Epithelial cell of prostate (primary cell): Measurements from ENCODE around the gene NCAPH2.

ENCODE experiments used
- DNase-seq: peaks from one replicate; pipeline ENCODE4 v3.0.0-alpha.2; 2011; ENCODE audit warnings: low read depth, low spot score
- H3K27ac ChIP-seq: fragments of 450-650 bp; 2 replicates; pipeline ENCODE4 v1.5.1; 2017; ENCODE audit warnings: mild to moderate bottlenecking

The NCAPH2 gene

DNA sequence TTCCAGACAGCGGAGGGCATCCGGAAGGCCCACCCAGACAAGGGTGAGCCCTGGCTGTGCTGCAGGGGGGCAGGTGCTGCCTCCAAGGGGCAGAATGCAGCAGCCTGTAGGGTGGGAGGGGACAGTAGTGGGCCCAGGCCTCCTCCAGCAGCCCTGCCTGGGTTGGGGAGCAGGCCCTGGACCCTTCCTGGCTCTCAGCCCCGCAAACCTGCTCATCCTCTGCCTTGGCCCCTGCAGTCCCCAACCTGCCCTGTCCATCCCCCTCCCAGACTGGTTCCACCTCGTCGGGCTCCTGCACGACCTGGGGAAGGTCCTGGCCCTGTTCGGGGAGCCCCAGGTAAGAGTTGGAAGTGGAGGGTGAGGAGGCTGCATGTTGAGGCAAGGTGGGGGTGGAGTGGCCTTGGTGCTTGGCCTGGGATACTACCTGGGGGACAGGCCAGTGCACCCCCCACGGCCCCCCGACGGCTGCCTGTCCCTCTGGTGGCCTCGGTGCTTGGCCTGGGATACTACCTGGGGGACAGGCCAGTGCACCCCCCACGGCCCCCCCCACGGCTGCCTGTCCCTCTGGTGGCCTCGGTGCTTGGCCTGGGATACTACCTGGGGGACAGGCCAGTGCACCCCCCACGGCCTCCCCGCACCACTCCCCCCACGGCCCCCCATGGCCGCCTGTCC, 19.9 kb upstream of the NCAPH2 start:
- no peak for DNase-seq
- H3K27ac ChIP-seq, result no peak overlapping the region

DNA sequence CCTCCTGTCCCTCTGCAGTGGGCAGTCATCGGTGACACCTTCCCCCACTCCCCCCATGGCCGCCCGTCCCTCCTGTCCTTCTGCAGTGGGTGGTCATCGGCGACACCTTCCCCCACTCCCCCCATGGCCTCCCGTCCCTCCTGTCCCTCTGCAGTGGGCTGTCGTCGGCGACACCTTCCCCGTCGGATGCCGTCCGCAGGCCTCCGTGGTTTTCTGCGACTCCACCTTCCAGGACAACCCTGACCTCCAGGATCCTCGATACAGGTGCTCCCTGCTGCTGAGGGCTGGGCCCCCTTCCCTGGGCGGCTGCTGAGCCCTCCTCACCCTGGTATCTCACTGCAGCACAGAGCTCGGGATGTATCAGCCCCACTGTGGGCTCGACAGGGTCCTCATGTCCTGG, 19.1 kb upstream of the NCAPH2 start:
- no peak for DNase-seq
- no peak overlapping the region for H3K27ac ChIP-seq

DNA sequence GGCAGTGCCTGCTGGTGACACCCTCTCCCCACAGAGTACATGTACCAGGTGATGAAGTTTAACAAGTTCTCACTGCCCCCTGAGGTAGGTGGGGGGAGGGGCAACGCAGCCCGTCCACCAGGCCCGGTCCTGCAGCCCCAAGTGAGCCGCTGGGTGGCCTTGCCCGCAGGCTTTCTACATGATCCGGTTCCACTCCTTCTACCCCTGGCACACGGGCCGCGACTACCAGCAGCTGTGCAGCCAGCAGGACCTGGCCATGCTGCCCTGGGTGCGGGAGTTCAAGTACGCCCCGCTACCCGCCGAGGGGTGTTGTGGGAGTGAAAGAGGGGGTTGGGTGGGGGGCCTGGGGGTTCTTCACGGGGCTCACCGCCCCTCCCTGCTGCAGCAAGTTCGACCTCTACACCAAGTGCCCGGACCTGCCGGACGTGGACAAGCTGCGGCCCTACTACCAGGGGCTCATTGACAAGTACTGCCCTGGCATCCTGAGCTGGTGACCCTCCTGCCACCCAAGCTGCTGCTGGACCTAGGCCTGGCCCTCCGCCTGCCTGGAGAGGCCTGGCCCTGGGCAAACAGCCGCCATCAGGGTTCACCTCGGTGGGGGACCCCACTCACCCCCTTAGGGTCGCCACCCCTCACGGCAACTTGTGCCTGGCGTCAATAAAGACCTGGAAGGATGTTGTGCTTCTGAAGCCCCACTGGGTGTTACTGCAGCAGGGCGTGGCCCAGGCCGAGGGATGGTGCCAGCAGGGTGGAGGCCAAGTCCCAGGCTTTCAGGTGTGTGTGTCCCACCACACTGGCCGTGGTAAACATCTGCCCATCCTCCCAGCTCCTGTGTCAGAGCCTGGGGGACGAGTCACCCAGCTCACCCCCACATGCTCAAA, 18.4 kb upstream of the NCAPH2 start:
- DNase-seq, result no peak
- H3K27ac ChIP-seq, result no peak overlapping the region

DNA sequence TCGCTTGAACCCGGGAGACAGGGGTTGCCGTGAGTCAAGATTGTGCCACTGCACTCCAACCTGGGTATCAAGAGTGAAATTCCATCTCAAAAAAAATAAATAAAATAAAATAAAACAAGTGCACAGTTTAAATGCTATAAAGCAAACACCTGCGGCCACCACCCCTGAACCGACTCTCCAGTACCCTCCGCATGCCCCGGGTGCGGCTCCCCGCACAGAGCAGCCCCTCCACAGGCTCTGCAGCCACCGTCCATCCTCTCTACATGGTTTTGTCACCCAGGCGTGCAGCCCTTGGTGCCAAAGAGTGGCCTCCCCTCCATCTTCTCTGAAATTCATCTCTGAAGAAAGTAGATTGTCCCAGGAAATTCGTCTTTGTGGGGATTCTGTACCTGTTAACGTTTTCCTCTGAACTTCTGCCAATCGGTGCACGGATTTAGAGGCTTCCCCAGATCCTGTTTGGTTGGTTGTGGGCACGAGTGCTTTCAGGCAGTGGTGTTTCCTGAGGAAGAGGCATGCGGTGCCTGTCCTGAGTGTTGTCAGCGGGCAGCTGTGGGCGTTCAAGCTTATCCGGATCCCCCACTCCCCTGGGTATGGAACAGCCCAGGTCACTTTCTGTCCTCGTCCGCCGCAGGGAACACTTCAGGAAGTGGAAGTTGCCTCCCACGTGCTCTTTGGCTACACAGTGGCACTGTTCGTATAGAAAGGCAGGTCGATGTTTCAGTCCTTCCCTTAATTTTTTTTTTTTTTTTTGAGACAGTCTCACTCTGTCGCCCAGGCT, 17.3 kb upstream of the NCAPH2 start:
- no peak overlapping the region for H3K27ac ChIP-seq
- no peak for DNase-seq

DNA sequence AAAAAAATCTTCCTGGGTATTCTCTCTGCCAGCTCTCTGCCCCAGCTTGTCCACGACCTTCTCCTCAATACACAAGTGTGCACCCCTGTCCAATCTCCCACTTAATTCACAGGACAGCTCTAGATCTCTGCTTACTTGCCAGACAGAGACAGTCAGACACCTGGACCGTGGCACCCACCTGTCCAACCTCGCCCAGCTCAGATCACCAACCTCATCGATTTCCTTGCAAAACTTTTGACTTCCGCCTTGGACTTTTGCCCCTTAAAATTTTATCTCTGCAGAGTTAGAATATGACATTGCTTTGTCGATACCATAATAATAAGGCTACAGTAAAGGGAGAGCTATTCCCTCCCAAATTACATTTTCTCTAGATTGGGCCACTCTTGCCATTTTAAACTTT, 10.9 kb upstream of the NCAPH2 start:
- DNase-seq, result no peak
- H3K27ac ChIP-seq, result no peak overlapping the region

DNA sequence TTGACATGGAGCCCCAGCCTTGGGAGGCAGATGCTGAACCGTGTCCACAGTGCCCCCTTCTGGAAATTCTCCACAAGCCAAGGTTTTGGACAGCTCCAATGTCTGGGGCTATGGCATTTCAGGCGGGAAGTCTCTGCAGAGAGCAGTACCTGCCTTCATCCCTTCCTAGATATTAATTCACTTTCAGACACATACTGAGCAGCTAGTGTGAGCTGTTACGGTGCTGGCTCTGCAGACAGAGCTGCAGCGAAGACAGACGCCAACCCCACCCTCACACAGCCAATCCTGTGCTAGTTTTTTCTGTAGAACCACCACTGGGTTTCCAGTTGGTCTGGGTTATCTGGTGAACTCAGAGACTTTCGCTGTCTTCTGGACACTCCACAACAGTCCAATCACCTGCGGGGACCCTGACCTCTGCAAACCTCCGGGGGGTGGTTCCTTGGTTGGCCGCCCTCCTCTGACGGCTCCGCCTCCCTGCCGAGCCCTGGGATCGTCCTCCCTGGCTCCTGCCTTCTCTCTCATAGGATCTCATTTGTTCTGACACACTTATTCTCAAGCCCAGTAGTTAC, 9.6 kb upstream of the NCAPH2 start:
- H3K27ac ChIP-seq, result no peak overlapping the region
- no peak for DNase-seq

DNA sequence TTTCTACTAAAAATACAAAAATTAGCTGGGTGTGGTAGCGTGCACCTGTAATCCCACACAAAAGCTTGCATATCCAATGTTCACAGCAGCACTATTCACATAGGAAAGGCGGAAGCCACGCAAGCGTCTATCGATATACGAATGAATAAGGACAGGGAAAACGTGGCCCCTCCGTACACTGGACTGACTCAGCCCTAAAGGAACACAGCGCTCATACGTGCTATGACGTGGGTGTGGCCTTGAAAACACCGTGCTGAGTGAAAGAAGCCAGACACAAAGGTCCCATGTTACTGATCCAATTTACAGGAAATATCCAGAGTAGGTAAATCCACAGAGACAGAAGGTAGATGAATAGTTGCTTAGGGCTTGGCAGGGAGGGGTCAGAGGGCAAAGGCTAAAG, 7.6 kb upstream of the NCAPH2 start:
- H3K27ac ChIP-seq, result no peak overlapping the region
- DNase-seq, result no peak

DNA sequence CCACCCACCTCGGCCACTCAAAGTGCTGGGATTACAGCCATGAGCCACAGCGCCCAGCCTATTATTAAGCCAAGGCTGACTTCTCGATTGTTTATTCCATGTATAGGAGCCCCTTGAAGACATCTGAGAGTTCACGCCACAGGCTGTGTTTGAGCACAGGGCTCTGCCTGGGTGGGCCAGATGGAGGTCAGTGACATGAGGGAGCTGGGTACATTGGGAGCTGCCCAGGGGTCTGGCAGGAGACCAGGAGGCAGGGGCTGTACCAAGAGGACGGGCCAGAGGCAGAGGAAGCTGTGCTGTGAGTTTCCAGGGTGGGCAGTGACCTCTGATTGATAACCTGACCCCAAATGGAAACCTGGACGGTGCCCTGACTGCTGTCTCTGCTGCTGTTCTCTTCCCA, 5.9 kb upstream of the NCAPH2 start:
- H3K27ac ChIP-seq, result no peak overlapping the region
- DNase-seq, result no peak

DNA sequence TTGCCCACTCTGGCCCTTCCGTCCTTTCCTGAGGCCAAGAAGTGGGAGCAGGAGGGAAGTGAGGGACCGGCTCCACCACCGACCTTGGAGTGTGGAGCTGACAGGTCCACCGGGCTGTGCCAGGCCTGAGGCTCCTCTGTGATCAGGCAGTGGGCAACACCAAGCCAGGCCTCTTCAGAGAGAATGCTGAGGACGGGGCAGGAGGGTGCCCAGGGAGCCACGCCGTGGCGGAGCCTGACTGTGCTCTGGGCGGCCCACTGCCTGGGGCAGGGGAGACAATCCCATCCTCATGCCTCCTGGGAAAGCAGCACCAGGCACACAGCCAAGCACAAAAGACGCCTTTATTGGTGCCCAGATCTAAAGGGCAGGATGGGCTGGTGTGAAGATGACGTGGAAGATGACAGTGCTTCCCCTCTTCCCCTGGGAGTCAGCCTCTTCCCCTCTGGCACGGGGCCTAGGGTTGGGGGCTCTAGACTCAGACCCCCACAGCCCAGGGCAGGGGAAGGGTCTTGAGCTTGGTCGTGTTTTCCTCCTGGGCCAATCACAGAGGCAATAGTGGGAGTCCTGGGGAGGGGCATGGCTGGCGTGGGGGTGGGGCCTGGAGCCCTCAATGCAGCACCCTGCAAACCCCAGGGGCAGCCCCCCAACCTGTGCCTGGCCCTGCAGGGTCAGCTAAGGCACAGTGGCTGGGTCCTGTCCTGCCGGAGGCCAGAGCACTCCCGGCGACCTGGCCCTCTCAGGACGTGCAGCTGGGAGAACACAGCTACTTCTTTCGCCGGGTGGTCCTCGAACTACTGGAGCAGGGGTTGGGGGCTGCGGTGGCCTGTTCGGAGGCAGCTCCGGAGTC, 5.2 kb upstream of the NCAPH2 start:
- H3K27ac ChIP-seq, result no peak overlapping the region
- no peak for DNase-seq

DNA sequence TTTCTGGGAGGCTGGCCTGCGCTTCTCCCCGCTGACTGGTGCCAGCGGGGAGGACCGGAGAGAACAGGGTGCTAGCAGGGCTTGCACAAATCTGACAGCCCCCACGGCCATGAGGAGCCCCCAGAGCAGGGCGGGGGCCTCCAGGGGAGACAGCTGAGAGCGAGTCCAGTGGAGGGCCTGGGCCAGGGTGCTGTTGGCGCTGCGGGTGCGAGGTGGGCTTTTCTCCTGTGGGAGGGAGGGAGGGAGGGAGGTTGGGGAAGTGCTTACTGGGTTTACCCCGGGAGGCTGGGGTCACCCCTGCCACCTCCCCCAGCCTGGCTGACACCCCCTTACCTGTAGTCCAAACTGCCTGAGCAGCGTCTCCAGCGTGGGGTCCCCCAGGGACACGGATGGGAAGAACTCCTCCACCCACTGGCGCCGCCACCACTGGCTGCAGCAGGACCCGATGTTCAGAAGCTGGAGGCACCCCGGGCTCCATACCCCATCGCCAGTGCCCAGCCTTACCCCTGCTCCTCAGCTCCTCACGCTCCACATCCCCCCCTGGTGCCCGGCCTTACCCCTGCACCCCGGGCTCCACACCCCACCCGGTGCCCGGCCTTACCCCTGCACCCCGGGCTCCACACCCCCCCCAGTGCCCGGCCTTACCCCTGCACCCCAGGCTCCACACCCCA, 4.4 kb upstream of the NCAPH2 start:
- H3K27ac ChIP-seq, result no peak overlapping the region
- no peak for DNase-seq

DNA sequence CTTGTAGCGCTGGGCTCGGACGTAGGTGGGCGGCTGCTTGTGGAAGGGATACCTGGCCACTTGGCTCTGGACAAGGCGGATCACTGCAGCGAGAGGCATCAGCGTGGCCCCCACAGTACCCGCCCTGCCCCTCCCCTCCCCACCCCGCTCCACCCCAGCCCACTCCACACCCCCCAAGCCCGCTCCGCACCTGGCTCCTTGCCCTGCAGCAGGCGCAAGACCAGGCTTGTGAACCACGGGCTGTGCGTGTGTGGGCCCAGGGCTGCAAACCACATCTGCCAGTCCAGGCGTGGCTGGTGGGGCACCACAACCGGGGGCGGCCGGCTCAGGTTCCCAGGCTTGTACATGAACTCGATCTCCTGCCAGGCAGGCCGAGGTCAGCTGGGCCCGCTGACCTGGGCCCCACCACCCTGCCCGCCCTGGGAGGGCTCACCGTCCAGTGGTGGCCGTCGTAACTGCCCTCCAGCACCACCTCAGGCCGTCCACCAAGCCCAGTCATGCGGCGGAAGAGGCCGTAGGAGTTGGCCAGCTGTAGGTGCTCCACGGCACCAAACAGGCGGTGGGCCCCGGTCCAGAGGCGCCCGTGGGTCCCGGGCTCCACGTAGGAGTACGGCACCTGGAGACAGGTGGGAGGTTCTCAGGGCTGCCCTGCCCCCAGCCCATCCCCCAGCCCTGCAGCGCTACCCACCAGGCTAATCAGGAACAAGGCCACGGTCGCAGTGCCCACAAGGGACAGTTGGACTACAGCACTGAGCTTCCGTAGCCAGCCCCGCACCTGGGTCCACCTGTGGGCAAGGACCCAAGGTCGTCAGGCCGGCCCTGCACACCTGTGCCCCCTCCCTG, 3.4 kb upstream of the NCAPH2 start:
- DNase-seq, result no peak
- H3K27ac ChIP-seq, result no peak overlapping the region

DNA sequence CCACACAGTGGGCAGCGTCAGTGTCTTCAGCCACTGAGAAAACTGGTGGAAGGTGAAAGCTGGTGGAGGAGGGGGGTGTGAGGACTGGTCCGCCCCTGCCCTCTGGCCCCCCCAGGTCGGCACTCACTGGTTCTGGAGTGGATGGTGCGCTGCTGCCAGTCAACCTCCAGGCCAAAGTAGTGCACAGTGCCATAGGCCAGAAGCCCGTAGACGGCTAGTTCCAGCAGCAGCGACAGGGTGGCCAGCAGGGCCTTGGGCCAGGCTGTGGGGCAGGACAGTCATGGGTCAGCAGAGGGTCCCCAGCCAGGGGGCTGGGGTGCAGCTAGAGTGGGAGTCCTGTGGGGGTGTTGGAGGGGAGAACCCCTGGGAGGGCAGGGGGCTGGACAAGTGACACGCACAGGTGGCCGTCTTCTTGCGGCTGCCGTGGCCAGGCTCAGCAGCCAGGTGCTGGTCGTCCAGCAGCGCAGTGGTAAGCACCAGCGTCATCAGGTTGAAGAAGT, 2.7 kb upstream of the NCAPH2 start:
- DNase-seq, result no peak

DNA sequence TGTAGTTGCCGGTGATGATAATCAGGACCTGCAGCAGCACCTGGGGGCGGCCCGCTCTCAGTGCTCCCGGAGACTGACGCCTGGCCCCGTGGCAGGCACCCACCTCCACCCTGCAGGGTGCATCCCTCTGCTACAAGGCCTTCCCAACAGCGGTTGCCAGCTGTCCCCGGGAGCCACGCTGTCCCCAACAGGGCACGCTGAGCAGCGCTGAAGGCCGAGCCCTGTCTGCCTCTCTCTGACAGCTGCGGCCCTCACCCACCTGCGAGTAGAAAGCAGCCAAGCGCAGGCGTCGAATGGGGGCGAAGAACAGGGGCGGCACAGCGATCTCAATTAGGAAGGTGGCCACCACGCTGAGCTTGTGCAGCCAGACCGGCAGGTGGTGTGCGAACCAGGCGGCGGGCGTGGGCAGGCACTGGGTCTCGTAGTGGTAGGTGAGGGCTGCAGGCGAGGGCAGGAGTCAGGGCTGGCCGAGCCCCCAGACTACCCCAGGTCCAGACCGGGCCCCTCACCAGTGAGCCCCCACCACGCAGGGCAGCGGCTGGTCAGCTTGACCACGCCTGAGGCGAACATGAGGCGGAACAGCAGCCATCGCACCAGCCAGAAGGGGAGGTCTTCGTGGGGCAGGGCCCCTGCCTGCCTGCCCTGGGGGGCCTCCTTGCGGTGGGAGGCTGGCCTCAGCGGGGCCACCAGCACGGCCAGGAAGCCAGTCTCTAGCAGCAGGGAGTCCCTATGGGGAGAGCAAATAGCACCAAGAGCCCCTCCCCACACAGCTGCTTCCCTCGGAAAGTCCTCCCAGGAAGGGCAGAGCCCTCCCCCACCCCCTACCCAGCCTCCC, 2.0 kb upstream of the NCAPH2 start:
- DNase-seq, result no peak
- H3K27ac ChIP-seq, result no peak overlapping the region

More for the DNA sequence above, 2.7 kb upstream of the NCAPH2 start:
- no peak overlapping the region for H3K27ac ChIP-seq

DNA sequence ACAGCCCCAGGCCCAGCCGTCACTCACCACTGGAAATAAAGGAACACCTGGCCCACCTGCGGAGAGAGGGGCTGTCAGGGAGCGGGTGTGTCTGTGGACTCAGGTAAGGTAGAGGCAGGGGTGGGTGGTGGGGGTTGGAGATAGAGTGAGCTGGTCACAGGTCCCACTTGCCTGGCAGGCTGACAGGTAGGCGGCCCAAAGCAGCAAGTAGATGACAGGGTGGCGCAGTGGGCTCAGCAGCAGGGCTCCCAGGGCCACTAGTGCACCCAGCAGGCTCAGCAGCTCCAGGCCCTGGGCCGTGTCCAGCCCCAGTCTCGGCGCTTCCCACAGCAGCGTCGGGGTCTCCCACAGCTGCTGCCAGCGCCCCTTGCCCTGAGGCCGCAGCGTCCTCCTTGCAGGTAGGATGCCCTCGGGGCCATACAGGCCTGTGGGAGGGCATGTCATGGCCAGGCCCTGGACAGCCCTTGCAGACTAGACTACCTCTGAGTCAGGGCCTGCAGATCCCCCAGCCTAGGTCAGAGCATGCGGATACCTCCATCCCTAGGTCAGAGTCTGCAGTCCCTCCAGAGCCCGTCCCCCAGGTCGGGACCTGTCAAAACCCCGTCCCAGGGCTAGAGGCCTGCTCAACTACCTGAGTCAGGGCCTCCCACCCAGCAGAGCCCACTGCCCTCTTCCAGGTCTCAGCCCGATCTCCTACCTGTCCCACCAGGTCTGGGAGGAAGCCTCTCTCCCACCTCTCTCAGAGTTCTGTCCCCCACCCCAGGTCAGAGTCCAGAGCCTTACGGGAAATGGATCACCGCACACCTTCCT, 1.2 kb upstream of the NCAPH2 start:
- no peak for DNase-seq
- peak overlapping the region; percentile 42 for H3K27ac ChIP-seq

DNA sequence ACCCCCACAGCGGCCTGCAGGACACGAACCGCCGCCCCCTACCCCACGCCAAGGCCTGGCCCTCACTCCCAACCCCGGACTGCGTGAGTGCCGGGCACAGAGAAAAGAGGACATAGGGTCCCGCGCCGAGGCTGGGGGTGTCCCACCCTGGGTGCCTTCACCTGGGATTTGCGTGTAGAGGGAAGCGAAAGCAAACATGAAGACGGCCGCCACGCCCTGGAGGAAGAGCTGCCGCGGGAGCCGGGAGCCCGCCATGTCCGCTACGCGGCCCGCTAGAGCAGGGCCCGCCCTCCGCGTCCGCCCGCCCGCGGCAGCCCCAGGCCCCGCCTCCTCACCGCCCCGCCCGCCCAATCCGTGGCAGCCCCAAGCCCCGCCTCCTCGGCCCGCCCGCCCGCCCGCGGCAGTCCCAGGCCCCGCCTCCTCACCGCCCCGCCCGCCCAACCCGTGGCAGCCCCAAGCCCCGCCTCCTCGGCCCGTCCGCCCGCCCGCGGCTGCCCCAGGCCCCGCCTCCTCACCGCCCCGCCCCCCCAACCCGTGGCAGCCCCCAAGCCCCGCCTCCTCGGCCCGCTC, 518 bp upstream of the NCAPH2 start, which contains the start of gene LMF2:
LMF2 (minus strand) TSS at position 282 of the 570 bp plus-strand sequence; CDS start at position 255, 27 bp downstream.
- peak within 1 kb of the TSS; percentile 55 for H3K27ac ChIP-seq
- no peak for DNase-seq

DNA sequence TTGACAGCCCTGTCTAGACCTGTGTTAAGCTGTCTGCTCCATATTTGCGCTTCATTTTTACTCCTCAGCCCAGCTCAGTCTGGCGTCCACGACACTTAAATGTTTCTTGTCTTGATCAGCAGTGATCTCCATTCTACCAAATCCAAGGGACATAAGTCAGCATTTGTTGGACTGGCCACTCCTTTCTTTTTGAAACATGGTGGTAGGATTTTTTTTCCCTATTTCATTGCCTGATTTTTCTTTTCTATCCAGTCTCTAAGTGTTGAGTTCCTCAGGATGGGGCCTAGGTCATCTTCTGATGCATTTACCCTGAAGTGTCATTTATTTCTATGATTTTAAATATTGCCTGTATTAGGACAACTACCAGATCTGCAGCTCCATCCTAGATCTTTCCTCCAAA, 873 bp downstream of the NCAPH2 start:
- DNase-seq, result no peak

More for the DNA sequence above, 873 bp downstream of the NCAPH2 start:
- peak overlapping the region; percentile 55 for H3K27ac ChIP-seq
